ENCODE data around the gene BCOR. TPM values are rescaled to one million over a fixed set of nuclear protein-coding genes. Genes with fewer than 3 reads are reported as not detected.
A peak's percentile ranks its signal among the peaks of the same experiment; 100 is the strongest.

Gene BCOR
- total and polyA plus RNA-seq, 2 experiments from 2014 or later, result 9.1 to 17.6 TPM

DNA sequence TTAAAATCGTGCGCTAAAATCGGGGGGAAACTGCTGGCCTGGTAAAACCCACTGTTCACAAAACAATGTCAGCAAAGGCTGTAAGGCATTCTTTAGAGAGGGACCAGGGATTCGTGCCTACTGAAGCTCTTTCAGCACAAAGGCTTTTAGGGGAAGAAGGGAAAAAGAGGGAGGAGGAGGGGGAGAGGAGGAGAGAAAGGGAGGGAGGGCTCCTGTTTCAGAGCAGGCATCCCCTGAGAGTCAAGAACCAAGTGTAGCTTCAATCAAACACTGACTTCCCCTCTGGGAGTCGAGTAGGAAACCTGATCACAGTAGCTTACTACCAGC lies 9.5 kb downstream of the BCOR start:
- 81 to 91% methylated on average over 5 of the region's 5 CpGs for WGBS, 2 experiments (ENCODE audit: low coverage in 1 of 2, low lambda C conversion rate in 2 of 2, missing lambda C conversion rate in 2 of 2)
- Histone ChIP-seq H3K27ac (no peak overlapping the region), H3K9me3 (ENCODE audit: low read depth) (no peaks in the 10 kb centered on the region), H3F3A (ENCODE audit: insufficient read depth) (no peaks in the 10 kb centered on the region), H3K27me3 (replicated peaks; ENCODE audit: insufficient read depth) (no peaks in the 10 kb centered on the region), H2AFZ (no peak overlapping the region), H3K4me1 (ENCODE audit: insufficient read depth) (peaks cover 7% of the 10 kb centered on the region), H3K9ac (no peak overlapping the region), H3K9me2 (ENCODE audit: insufficient read depth) (no peaks in the 10 kb centered on the region), H4K20me1 (ENCODE audit: insufficient read depth) (no peaks in the 10 kb centered on the region), H3K36me3 (ENCODE audit: low read depth) (no peaks in the 10 kb centered on the region), H3K4me3 (no peak overlapping the region), H3K79me2 (ENCODE audit: insufficient read depth) (peaks cover 95% of the 10 kb centered on the region), H3K4me2 (ENCODE audit: unreplicated experiment) (no peak overlapping the region)
- in situ Hi-C loops (cut with MboI), result no loop called here
- TF ChIP-seq EZH2 (IDR thresholded peaks at IDR 0.05; ENCODE audit: insufficient read depth, poor library complexity, severe bottlenecking), result no peak
- TF ChIP-seq EZH2phosphoT487 (IDR thresholded peaks at IDR 0.05; ENCODE audit: insufficient read depth, low read depth), result no peak
- DNase-seq, result no peak

DNA sequence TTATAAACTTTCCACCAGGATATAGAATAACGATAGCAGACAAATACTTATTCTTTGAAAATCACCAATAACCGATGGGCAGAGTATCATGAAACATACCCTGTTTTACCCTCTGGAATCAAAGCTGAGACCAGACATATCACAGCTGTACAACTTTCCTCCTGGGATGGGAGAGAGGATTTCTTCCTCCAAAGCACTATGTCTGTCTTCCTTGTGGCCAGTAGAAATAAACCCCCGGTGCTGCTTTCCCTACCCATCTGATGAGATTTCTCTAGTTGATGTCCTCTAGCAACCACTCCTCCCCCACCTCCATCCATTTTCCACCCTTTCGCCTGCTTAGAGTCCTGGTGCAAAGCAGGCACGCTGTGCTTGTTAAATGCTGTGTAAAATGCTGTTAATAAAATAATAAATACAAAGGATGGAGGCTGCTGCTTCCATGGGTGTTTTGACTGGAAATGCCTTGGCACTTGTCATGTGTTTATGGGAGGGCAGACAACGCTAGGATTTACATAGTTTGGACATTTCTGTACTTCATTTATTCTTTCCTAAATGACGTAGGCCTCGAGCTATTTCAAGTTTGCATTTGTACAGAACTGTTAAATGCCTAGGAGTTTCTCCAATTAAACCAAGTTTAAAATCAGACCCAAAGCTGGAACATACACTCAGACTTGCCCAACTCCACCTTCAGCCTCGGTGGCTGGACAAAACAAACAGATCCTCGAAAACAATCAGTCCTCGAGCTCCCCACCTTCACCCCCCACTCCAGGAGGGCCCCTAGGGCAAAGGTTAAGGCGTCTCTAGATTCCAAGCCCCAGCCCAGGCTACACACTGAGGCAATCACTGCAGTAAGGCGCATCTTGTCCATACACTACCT lies 10.1 kb downstream of the BCOR start:
- H3K36me3 ChIP-seq (ENCODE audit: low read depth), result no peaks in the 10 kb centered on the region
- no peaks in the 10 kb centered on the region for H3K9me3 ChIP-seq (ENCODE audit: low read depth)
- H3K79me2 ChIP-seq (ENCODE audit: insufficient read depth), result peaks cover 95% of the 10 kb centered on the region
- H3K4me2 ChIP-seq (ENCODE audit: unreplicated experiment), result no peak overlapping the region
- no peaks in the 10 kb centered on the region for H3F3A ChIP-seq (ENCODE audit: insufficient read depth)
- DNase-seq, result no peak
- H4K20me1 ChIP-seq (ENCODE audit: insufficient read depth), result no peaks in the 10 kb centered on the region
- in situ Hi-C loops (cut with MboI), result no loop called here
- 89 to 90% methylated on average over 13 of the region's 13 CpGs for WGBS, 2 experiments (ENCODE audit: low coverage in 1 of 2, low lambda C conversion rate in 2 of 2, missing lambda C conversion rate in 2 of 2)
- no peak overlapping the region for H3K27ac ChIP-seq
- H3K9ac ChIP-seq, result no peak overlapping the region
- H3K4me1 ChIP-seq (ENCODE audit: insufficient read depth), result peaks cover 7% of the 10 kb centered on the region
- no peaks in the 10 kb centered on the region for H3K9me2 ChIP-seq (ENCODE audit: insufficient read depth)
- no peaks in the 10 kb centered on the region for H3K27me3 ChIP-seq (replicated peaks; ENCODE audit: insufficient read depth)
- TF ChIP-seq EZH2phosphoT487 (IDR thresholded peaks at IDR 0.05; ENCODE audit: insufficient read depth, low read depth) (no peak), EZH2 (IDR thresholded peaks at IDR 0.05; ENCODE audit: insufficient read depth, poor library complexity, severe bottlenecking) (no peak)
- no peak overlapping the region for H2AFZ ChIP-seq
- no peak overlapping the region for H3K4me3 ChIP-seq

DNA sequence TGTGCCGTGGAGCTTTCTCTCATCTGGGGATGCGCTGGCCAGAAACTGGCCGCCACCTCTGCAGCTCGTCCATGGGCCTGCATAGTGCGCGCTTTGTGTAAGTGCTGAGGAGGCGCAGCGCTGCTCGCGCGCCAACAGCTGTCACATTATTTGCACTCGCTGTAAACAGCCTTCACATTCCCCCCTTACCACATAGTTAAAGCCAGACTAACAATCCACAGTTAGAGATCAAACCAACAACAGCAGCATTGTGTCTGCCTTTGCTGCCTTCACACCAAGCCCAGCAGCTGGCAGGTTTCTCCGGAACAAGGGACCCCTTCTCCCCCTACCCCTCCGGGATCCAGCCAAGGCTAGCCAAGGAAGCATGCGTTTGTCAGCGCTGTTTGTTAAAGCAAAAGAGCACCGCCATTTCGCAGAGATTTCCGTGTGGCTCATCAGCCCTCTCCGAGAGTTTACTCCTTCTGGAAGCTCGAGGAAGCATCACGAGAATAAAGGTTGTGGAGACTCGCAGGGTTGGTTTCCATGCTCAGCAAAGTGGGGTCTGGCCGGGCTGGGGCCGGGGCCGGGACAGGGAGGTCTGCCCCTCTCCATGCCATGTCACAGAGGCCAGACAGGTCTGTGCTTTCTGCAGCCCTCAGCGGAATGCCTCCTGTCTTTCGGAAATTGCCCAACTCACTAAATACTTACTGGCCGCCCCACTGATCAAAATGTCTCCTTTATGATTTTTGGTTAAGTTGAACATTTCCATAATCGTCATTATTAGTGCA lies 11.0 kb downstream of the BCOR start:
- Histone ChIP-seq H3K36me3 (ENCODE audit: low read depth) (no peaks in the 10 kb centered on the region), H3K4me2 (ENCODE audit: unreplicated experiment) (no peak overlapping the region), H3K9ac (no peak overlapping the region), H3K79me2 (ENCODE audit: insufficient read depth) (peaks cover 91% of the 10 kb centered on the region), H3K27ac (no peak overlapping the region), H3F3A (ENCODE audit: insufficient read depth) (no peaks in the 10 kb centered on the region), H4K20me1 (ENCODE audit: insufficient read depth) (no peaks in the 10 kb centered on the region), H3K4me1 (ENCODE audit: insufficient read depth) (peaks cover 7% of the 10 kb centered on the region), H3K4me3 (no peak overlapping the region), H3K27me3 (replicated peaks; ENCODE audit: insufficient read depth) (no peaks in the 10 kb centered on the region), H2AFZ (no peak overlapping the region), H3K9me2 (ENCODE audit: insufficient read depth) (no peaks in the 10 kb centered on the region), H3K9me3 (ENCODE audit: low read depth) (no peaks in the 10 kb centered on the region)
- 92% methylated on average over 20 to 30 of the region's 30 CpGs for WGBS, 2 experiments (ENCODE audit: low coverage in 1 of 2, low lambda C conversion rate in 2 of 2, missing lambda C conversion rate in 2 of 2)
- no peak for DNase-seq
- in situ Hi-C loops (cut with MboI), result no loop called here
- TF ChIP-seq EZH2 (IDR thresholded peaks at IDR 0.05; ENCODE audit: insufficient read depth, poor library complexity, severe bottlenecking) (no peak), EZH2phosphoT487 (IDR thresholded peaks at IDR 0.05; ENCODE audit: insufficient read depth, low read depth) (no peak)

DNA sequence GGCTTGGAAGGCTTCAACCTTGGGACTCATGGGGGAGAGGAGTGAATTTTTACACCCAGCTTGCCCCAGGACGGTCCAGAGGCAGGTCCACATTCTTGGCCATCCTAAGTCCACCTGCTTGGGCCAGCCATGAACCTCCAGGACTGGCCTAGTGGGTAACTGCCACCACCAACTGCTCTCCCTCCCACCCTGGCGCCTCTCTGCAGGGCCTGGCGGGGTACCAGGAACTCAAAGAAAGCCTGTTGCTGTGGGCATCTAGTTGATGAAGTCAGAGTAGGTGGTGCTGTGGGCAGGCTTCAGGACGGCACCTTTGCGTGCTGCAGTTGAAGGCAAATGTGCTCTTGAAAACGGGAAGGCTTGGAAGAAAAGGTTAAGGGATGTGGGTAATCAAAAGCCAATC lies 12.0 kb downstream of the BCOR start:
- Histone ChIP-seq H3F3A (ENCODE audit: insufficient read depth) (no peaks in the 10 kb centered on the region), H3K27ac (peak overlapping the region; percentile 42), H3K79me2 (ENCODE audit: insufficient read depth) (peaks cover 90% of the 10 kb centered on the region), H3K4me2 (ENCODE audit: unreplicated experiment) (peak overlapping the region; percentile 74), H3K4me3 (no peak overlapping the region), H3K4me1 (ENCODE audit: insufficient read depth) (peaks cover 7% of the 10 kb centered on the region), H3K9ac (no peak overlapping the region), H3K9me3 (ENCODE audit: low read depth) (no peaks in the 10 kb centered on the region), H3K36me3 (ENCODE audit: low read depth) (no peaks in the 10 kb centered on the region), H3K9me2 (ENCODE audit: insufficient read depth) (no peaks in the 10 kb centered on the region), H2AFZ (no peak overlapping the region), H4K20me1 (ENCODE audit: insufficient read depth) (no peaks in the 10 kb centered on the region), H3K27me3 (replicated peaks; ENCODE audit: insufficient read depth) (no peaks in the 10 kb centered on the region)
- DNase-seq, result no peak
- in situ Hi-C loops (cut with MboI), result no loop called here
- 97 to 100% methylated on average over 4 to 5 of the region's 6 CpGs for WGBS, 2 experiments (ENCODE audit: low coverage in 1 of 2, low lambda C conversion rate in 2 of 2, missing lambda C conversion rate in 2 of 2)
- no peak for TF ChIP-seq EZH2phosphoT487 (IDR thresholded peaks at IDR 0.05; ENCODE audit: insufficient read depth, low read depth)
- no peak for TF ChIP-seq EZH2 (IDR thresholded peaks at IDR 0.05; ENCODE audit: insufficient read depth, poor library complexity, severe bottlenecking)

Data from GM23248 (cell line).